Neutrophil (primary cell): ENCODE data around the gene SNX8.

ENCODE experiments used
- H3K27ac ChIP-seq: fragments of 200-600 bp; sonication (generic); 2 replicates; pipeline ENCODE4 v1.5.1; 2016; ENCODE audit warnings: mild to moderate bottlenecking, moderate library complexity
- H3K27me3 ChIP-seq: fragments of 200-600 bp; sonication (generic); 2 replicates; pipeline ENCODE4 v1.6.0; 2016; ENCODE audit warnings: mild to moderate bottlenecking
- H3K36me3 ChIP-seq: fragments of 200-600 bp; sonication (generic); 2 replicates; pipeline ENCODE4 v1.5.1; 2017
- H3K4me1 ChIP-seq, 2 experiments: fragments of 200-600 bp in 1 of 2; sonication (generic) in 1 of 2; 1 replicate in 1 of 2; 2 replicates in 1 of 2; pipeline versions ENCODE4 v1.5.1 to v1.6.1; 2013 to 2016; ENCODE audit warnings: low read depth in 1 of 2, low read length in 1 of 2, mild to moderate bottlenecking in 1 of 2, moderate library complexity in 1 of 2; ENCODE audit not compliant: control insufficient read depth in 1 of 2, insufficient read depth in 1 of 2
- H3K4me3 ChIP-seq, 2 experiments: fragments of 200-600 bp in 1 of 2; sonication (generic) in 1 of 2; 1 replicate in 1 of 2; 2 replicates in 1 of 2; pipeline ENCODE4 v1.5.1; 2013 to 2016; ENCODE audit warnings: low read depth in 1 of 2, low read length in 1 of 2, mild to moderate bottlenecking in 1 of 2, moderate library complexity in 1 of 2
- H3K9me3 ChIP-seq: fragments of 200-600 bp; sonication (generic); 2 replicates; pipeline ENCODE4 v1.5.1; 2016
- CTCF ChIP-seq: fragments of 200-600 bp; sonication (generic); IDR thresholded peaks from 2 replicates; pipeline ENCODE4 v1.5.1; 2016; ENCODE audit warnings: antibody characterized with exemption

SNX8 gene

GRCh38 chr7:2204446-2204845, 109.8 kb downstream of the SNX8 start:
- Histone ChIP-seq H3K27ac (no peak overlapping the region), H3K9me3 (no peaks in the 10 kb centered on the region), H3K27me3 (no peaks in the 10 kb centered on the region), H3K36me3 (peaks cover 71% of the 10 kb centered on the region), H3K4me3 (no peak overlapping the region), H3K4me1 (no peaks in the 10 kb centered on the region)
- TF ChIP-seq CTCF = no peak

DNA sequence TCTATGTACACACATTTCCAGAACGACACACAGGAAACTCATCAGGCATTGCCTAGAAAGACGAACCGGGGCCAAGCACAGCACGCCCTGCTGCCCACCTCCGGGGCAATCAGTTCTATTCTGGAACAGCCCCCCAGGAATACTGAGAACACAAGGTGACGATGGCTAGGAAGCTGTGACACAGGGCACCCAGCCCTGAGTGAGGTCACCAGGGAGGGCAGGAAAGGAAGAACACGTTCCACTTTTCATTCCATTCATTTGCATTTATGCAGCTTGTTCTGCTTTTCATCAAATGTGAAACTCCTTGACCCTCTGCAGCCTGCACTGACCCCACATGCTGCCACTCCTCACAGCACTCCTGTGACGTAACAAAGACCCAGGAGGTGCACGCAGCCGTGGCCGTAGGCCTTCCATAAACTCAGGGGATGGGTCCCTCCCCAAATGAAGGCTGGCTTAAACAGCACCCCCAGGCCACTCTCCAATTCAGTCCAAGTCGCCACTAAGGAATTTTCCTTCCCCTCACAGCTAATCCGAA, 110.4 kb downstream of the SNX8 start:
- H3K27ac ChIP-seq = no peak overlapping the region
- H3K4me1 ChIP-seq = no peaks in the 10 kb centered on the region
- H3K27me3 ChIP-seq = no peaks in the 10 kb centered on the region
- no peak overlapping the region for H3K4me3 ChIP-seq
- TF ChIP-seq CTCF = no peak
- H3K9me3 ChIP-seq = no peaks in the 10 kb centered on the region
- H3K36me3 ChIP-seq = peaks cover 71% of the 10 kb centered on the region

- Histone ChIP-seq H3K4me1 (no peaks in the 10 kb centered on the region), H3K27ac (no peak overlapping the region)
- TF ChIP-seq CTCF = no peak
These were observed 111.1 kb downstream of the SNX8 start for GRCh38 chr7:2202901-2203765.

GRCh38 chr7:2202361-2202761, 111.9 kb downstream of the SNX8 start:
- no peaks in the 10 kb centered on the region for H3K27me3 ChIP-seq

More at GRCh38 chr7:2202901-2203765, 111.1 kb downstream of the SNX8 start:
- H3K4me3 ChIP-seq = no peak overlapping the region
- peaks cover 71% of the 10 kb centered on the region for H3K36me3 ChIP-seq
- no peaks in the 10 kb centered on the region for H3K9me3 ChIP-seq
- no peaks in the 10 kb centered on the region for H3K27me3 ChIP-seq

More at GRCh38 chr7:2202361-2202761, 111.9 kb downstream of the SNX8 start:
- H3K36me3 ChIP-seq = peaks cover 63% of the 10 kb centered on the region
- H3K27ac ChIP-seq = no peak overlapping the region
- no peaks in the 10 kb centered on the region for H3K9me3 ChIP-seq
- no peaks in the 10 kb centered on the region for H3K4me1 ChIP-seq
- H3K4me3 ChIP-seq = no peak overlapping the region
- no peak for TF ChIP-seq CTCF
